ENCODE measurements around the gene RPL5. TPM values are rescaled to one million over a fixed set of nuclear protein-coding genes. Genes with fewer than 3 reads are reported as not detected.

RPL5 gene
- total RNA-seq, 2 experiments from 2014 or later = 1,651 to 1,862 TPM

- TF ChIP-seq CTCF (conservative IDR thresholded peaks at IDR 0.05; ENCODE audit: low read length) (no peak), EZH2phosphoT487 (IDR thresholded peaks at IDR 0.05; ENCODE audit: borderline replicate concordance, low read depth, low read length) (no peak)
- Histone ChIP-seq H3K4me1 (ENCODE audit: insufficient read depth, low read length, poor library complexity, severe bottlenecking) (peaks cover 55% of the 10 kb centered on the region), H2AFZ (ENCODE audit: low read length) (no peak overlapping the region), H3K36me3 (ENCODE audit: insufficient read depth, low read length) (peaks cover 11% of the 10 kb centered on the region), H3K4me3 (ENCODE audit: low read depth, low read length, poor library complexity, severe bottlenecking) (peak overlapping the region; percentile 11), H3K9me2 (ENCODE audit: insufficient read depth, low read length) (no peaks in the 10 kb centered on the region), H4K20me1 (ENCODE audit: insufficient read depth, low read length) (no peaks in the 10 kb centered on the region), H3K9me3 (ENCODE audit: low read length) (peaks cover 5% of the 10 kb centered on the region; the same call in 1 of the 2 replicates), H3K27ac (ENCODE audit: low read depth, low read length, poor library complexity, severe bottlenecking) (peak overlapping the region; percentile 61), H3K79me2 (ENCODE audit: insufficient read depth, low read depth, low read length) (peaks cover 97% of the 10 kb centered on the region), H3K4me2 (ENCODE audit: low read length) (peak overlapping the region; percentile 57)
- POLR2A ChIA-PET = interaction anchor here (0.6 to 1.6 kb wide), 10 partner anchors 9 to 98 kb away, joined by 3 to 5 read pairs (median 3); no protein-coding TSS in a partner anchor
- CTCF ChIA-PET (ENCODE audit: unreplicated experiment) = no interaction called here
- intact Hi-C loops (cut with micrococcal nuclease; ENCODE audit: unreplicated experiment) = no loop called here
- BruUV-seq (replicated peaks) = no TSS peak
- no peak for DNase-seq (ENCODE audit: low spot score)
Measured at GRCh38 chr1:92883297-92883696, 51.5 kb downstream of the RPL5 start.

DNA sequence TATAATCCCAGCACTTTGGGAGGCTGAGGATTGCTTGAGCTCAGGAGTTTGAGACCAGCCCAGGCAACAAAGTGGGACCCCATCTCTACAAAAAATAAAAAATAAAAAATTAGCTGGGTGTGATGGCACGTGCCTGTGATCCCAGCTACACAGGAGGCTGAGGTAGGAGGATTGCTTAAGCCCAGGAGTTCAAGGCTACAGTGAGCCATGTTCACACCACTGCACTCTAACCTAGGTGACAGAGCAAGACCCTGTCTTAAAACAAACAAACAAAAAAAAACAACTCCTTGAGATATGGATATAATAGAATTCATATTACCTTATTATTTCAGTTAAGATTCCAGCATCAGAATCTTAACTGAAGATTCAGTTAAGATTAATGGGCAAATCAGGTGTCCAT, 52.4 kb downstream of the RPL5 start:
- intact Hi-C loops (cut with micrococcal nuclease; ENCODE audit: unreplicated experiment) = no loop called here
- Histone ChIP-seq H3K27ac (ENCODE audit: low read depth, low read length, poor library complexity, severe bottlenecking) (no peak overlapping the region), H3K9me3 (ENCODE audit: low read length) (peaks cover 13% of the 10 kb centered on the region; the same call in 1 of the 2 replicates), H3K4me3 (ENCODE audit: low read depth, low read length, poor library complexity, severe bottlenecking) (no peak overlapping the region), H3K79me2 (ENCODE audit: insufficient read depth, low read depth, low read length) (peaks cover 100% of the 10 kb centered on the region), H4K20me1 (ENCODE audit: insufficient read depth, low read length) (no peaks in the 10 kb centered on the region), H3K9me2 (ENCODE audit: insufficient read depth, low read length) (no peaks in the 10 kb centered on the region), H3K4me1 (ENCODE audit: insufficient read depth, low read length, poor library complexity, severe bottlenecking) (peaks cover 49% of the 10 kb centered on the region), H3K4me2 (ENCODE audit: low read length) (peak overlapping the region; percentile 57), H3K36me3 (ENCODE audit: insufficient read depth, low read length) (peaks cover 20% of the 10 kb centered on the region), H2AFZ (ENCODE audit: low read length) (no peak overlapping the region)
- POLR2A ChIA-PET = interaction anchor here (0.9 to 8.1 kb wide), 9 partner anchors 8 to 172 kb away, joined by 3 to 54 read pairs (median 3); no protein-coding TSS in a partner anchor
- no TSS peak for BruUV-seq (replicated peaks)
- TF ChIP-seq EZH2phosphoT487 (IDR thresholded peaks at IDR 0.05; ENCODE audit: borderline replicate concordance, low read depth, low read length) (no peak), CTCF (conservative IDR thresholded peaks at IDR 0.05; ENCODE audit: low read length) (no peak)
- no peak for DNase-seq (ENCODE audit: low spot score)
- CTCF ChIA-PET (ENCODE audit: unreplicated experiment) = interaction anchor here (1.2 kb wide), 1 partner anchor 19 kb away, joined by 3 read pairs; no protein-coding TSS in a partner anchor

DNA sequence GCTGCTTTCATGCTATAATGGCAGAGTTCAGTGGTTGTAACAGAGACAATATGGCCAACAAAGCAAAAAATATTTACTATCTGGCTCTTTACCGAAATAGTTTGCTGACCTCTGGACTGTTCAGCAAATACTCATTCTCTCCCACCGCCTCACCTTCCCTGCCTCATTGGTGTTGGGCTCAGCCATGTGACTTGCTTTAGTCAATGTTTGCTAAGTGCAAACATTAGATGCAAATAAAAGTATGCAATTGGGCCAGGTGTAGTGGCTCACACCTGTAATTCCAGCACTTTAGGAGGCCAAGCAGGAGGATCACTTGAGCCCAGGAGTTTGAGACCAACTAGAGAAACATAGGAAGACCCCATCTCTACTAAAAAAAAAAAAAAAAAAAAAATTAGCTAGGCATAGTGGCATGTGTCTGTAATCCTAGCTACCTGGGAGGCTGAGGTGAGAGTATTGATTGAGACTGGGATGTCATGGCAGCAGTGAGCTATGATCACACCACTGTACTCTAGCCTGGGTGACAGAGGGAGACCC, 55.1 kb downstream of the RPL5 start:
- Histone ChIP-seq H3K9me3 (ENCODE audit: low read length) (peaks cover 30% of the 10 kb centered on the region; the same call in 1 of the 2 replicates), H2AFZ (ENCODE audit: low read length) (no peak overlapping the region), H3K4me3 (ENCODE audit: low read depth, low read length, poor library complexity, severe bottlenecking) (no peak overlapping the region), H3K4me1 (ENCODE audit: insufficient read depth, low read length, poor library complexity, severe bottlenecking) (peaks cover 39% of the 10 kb centered on the region), H4K20me1 (ENCODE audit: insufficient read depth, low read length) (no peaks in the 10 kb centered on the region), H3K36me3 (ENCODE audit: insufficient read depth, low read length) (peaks cover 32% of the 10 kb centered on the region), H3K79me2 (ENCODE audit: insufficient read depth, low read depth, low read length) (peaks cover 97% of the 10 kb centered on the region), H3K27ac (ENCODE audit: low read depth, low read length, poor library complexity, severe bottlenecking) (no peak overlapping the region), H3K4me2 (ENCODE audit: low read length) (no peak overlapping the region), H3K9me2 (ENCODE audit: insufficient read depth, low read length) (no peaks in the 10 kb centered on the region)
- intact Hi-C loops (cut with micrococcal nuclease; ENCODE audit: unreplicated experiment) = no loop called here
- ChIA-PET CTCF (ENCODE audit: unreplicated experiment) (no interaction called here), POLR2A (interaction anchor here (0.6 to 8.1 kb wide), 4 partner anchors 15 to 136 kb away, joined by 4 to 54 read pairs (median 5); no protein-coding TSS in a partner anchor)
- no peak for TF ChIP-seq EZH2phosphoT487 (IDR thresholded peaks at IDR 0.05; ENCODE audit: borderline replicate concordance, low read depth, low read length)
- no peak for TF ChIP-seq CTCF (conservative IDR thresholded peaks at IDR 0.05; ENCODE audit: low read length)
- BruUV-seq (replicated peaks) = no TSS peak
- no peak for DNase-seq (ENCODE audit: low spot score)

All from OCI-LY7 (cell line).